GM06990 (cell line): Measurements from ENCODE around the gene CR1L.
A peak's percentile ranks its signal among the peaks of the same experiment; 100 is the strongest.

Experiments
- DNase-seq: peaks from one replicate; pipeline ENCODE4 v3.0.0-alpha.2; 2011; ENCODE audit not compliant: insufficient read length; ENCODE audit errors: extremely low read depth
- H3K27me3 ChIP-seq: replicated peaks from 2 replicates; pipeline ENCODE4 v1.6.0; 2011; ENCODE audit warnings: low read length; ENCODE audit not compliant: control insufficient read depth, insufficient read depth
- H3K36me3 ChIP-seq: 2 replicates; pipeline ENCODE4 v1.5.1; 2011; ENCODE audit warnings: low read length; ENCODE audit not compliant: control insufficient read depth, insufficient read depth
- H3K4me3 ChIP-seq: replicated peaks from 2 replicates; pipeline ENCODE4 v1.5.1; 2011; ENCODE audit warnings: low read depth, mild to moderate bottlenecking, control low read depth, low read length
- CTCF ChIP-seq: IDR thresholded peaks from 2 replicates; pipeline ENCODE4 v1.5.1; 2011; ENCODE audit warnings: low read length, control low read depth, mild to moderate bottlenecking, inconsistent platforms; ENCODE audit not compliant: insufficient read depth, poor library complexity, severe bottlenecking

Gene CR1L

GRCh38 chr1:207644852-207645634 is at the start of gene CR1L:
CR1L (plus strand) TSS chr1:207645133; CDS start chr1:207645234, 101 bp downstream.
- Histone ChIP-seq H3K27me3 (no peaks in the 10 kb centered on the region), H3K36me3 (no peaks in the 10 kb centered on the region), H3K4me3 (peak within 1 kb of the TSS; percentile 69)
- no peak for TF ChIP-seq CTCF
- peak; percentile 73 for DNase-seq

- no peaks in the 10 kb centered on the region for H3K36me3 ChIP-seq
- H3K27me3 ChIP-seq, result no peaks in the 10 kb centered on the region
- TF ChIP-seq CTCF, result no peak
- no peak overlapping the region for H3K4me3 ChIP-seq
- DNase-seq, result no peak
Measured at GRCh38 chr1:207603777-207604176, 41.2 kb upstream of the CR1L start.

- Histone ChIP-seq H3K36me3 (no peaks in the 10 kb centered on the region), H3K4me3 (no peak overlapping the region), H3K27me3 (no peaks in the 10 kb centered on the region)
- TF ChIP-seq CTCF, result no peak
- DNase-seq, result no peak
Measured at GRCh38 chr1:207605444-207606361, 39.2 kb upstream of the CR1L start.

- no peak for DNase-seq
- no peak for TF ChIP-seq CTCF
- H3K36me3 ChIP-seq, result no peaks in the 10 kb centered on the region; the same call in none of the 2 replicates
Measured at GRCh38 chr1:207606362-207606755, 38.6 kb upstream of the CR1L start.

GRCh38 chr1:207612762-207613161 is 32.2 kb upstream of the CR1L start:
- Histone ChIP-seq H3K36me3 (peaks cover 3% of the 10 kb centered on the region), H3K27me3 (no peaks in the 10 kb centered on the region), H3K4me3 (no peak overlapping the region)
- DNase-seq, result no peak
- TF ChIP-seq CTCF, result no peak

More at GRCh38 chr1:207606362-207606755, 38.6 kb upstream of the CR1L start:
- no peaks in the 10 kb centered on the region for H3K27me3 ChIP-seq
- H3K4me3 ChIP-seq, result no peak overlapping the region
